Fibroblast of peridontal ligament (primary cell): Measurements from ENCODE around the gene GRK1.

Experiments
- DNase-seq: peaks from one replicate; pipeline ENCODE4 v3.0.0-alpha.2; 2010; ENCODE audit errors: extremely low read depth

Gene GRK1

GRCh38 chr13:113650275-113650674 lies 16.7 kb upstream of the GRK1 start:
- no peak for DNase-seq

GRCh38 chr13:113650731-113651148 lies 16.3 kb upstream of the GRK1 start:
- DNase-seq = no peak

GRCh38 chr13:113651511-113652403 lies 15.3 kb upstream of the GRK1 start:
- DNase-seq = no peak

GRCh38 chr13:113652404-113653263 lies 14.4 kb upstream of the GRK1 start:
- no peak for DNase-seq

- DNase-seq = no peak
Observed at GRCh38 chr13:113653264-113654174, 13.5 kb upstream of the GRK1 start.

GRCh38 chr13:113654175-113654560 lies 12.9 kb upstream of the GRK1 start:
- no peak for DNase-seq

- no peak for DNase-seq
Observed at GRCh38 chr13:113654591-113655345, 12.3 kb upstream of the GRK1 start.

- DNase-seq = no peak
Observed at GRCh38 chr13:113655346-113656002, 11.5 kb upstream of the GRK1 start.

- DNase-seq = no peak
Observed at GRCh38 chr13:113656003-113656588, 10.9 kb upstream of the GRK1 start.

- DNase-seq = no peak
Observed at GRCh38 chr13:113656831-113657671, 10.0 kb upstream of the GRK1 start.

- no peak for DNase-seq
Observed at GRCh38 chr13:113657851-113658741, 8.9 kb upstream of the GRK1 start, which contains the start of gene ATP4B. Gene ATP4B (minus strand): TSS chr13:113658198. CDS start chr13:113658144, 54 bp downstream.

GRCh38 chr13:113658836-113659235 lies 8.2 kb upstream of the GRK1 start:
- DNase-seq = no peak

GRCh38 chr13:113659337-113659736 lies 7.7 kb upstream of the GRK1 start:
- DNase-seq = no peak

- DNase-seq = no peak
Observed at GRCh38 chr13:113660066-113660465, 7.0 kb upstream of the GRK1 start.

GRCh38 chr13:113661509-113661908 lies 5.5 kb upstream of the GRK1 start:
- no peak for DNase-seq

GRCh38 chr13:113663934-113664333 lies 3.1 kb upstream of the GRK1 start:
- DNase-seq = no peak

- DNase-seq = no peak
Observed at GRCh38 chr13:113664751-113665596, 2.0 kb upstream of the GRK1 start.
